ENCODE data around the gene KRT72.
"Not testable (repeated sequence)": the region's sequence is repeated elsewhere in the genome, so short reads cannot be mapped to it uniquely, and the experiment has no call there.

The KRT72 gene

GRCh38 chr12:52606096-52606495 lies 4.8 kb upstream of the KRT72 start:
- no peak for DNase-seq

GRCh38 chr12:52605542-52605941 lies 4.3 kb upstream of the KRT72 start:
- DNase-seq = no peak

- no peak for DNase-seq
These were observed 3.6 kb upstream of the KRT72 start for GRCh38 chr12:52604859-52605258.

- DNase-seq = no peak
These were observed 2.1 kb upstream of the KRT72 start for GRCh38 chr12:52603314-52603713.

- no peak for DNase-seq
These were observed 1.3 kb upstream of the KRT72 start for GRCh38 chr12:52602552-52602951.

GRCh38 chr12:52601671-52602070 lies 408 bp upstream of the KRT72 start:
- no peak for DNase-seq

GRCh38 chr12:52600475-52600874 lies 788 bp downstream of the KRT72 start:
- DNase-seq = no peak

GRCh38 chr12:52600071-52600470 lies 1.2 kb downstream of the KRT72 start:
- DNase-seq = no peak

GRCh38 chr12:52598966-52599365 lies 2.3 kb downstream of the KRT72 start:
- DNase-seq = no peak

GRCh38 chr12:52594237-52594636 lies 7.0 kb downstream of the KRT72 start:
- not testable (repeated sequence) for DNase-seq

GRCh38 chr12:52591521-52591920 lies 9.7 kb downstream of the KRT72 start:
- no peak for DNase-seq

GRCh38 chr12:52590021-52590420 lies 11.2 kb downstream of the KRT72 start:
- no peak for DNase-seq

GRCh38 chr12:52587563-52587962 lies 13.7 kb downstream of the KRT72 start:
- DNase-seq = no peak

- DNase-seq = peak; percentile 28
These were observed 15.3 kb downstream of the KRT72 start for GRCh38 chr12:52585946-52586345.

GRCh38 chr12:52585066-52585465 lies 16.2 kb downstream of the KRT72 start:
- no peak for DNase-seq

GRCh38 chr12:52584156-52584682 lies 17.0 kb downstream of the KRT72 start:
- DNase-seq = no peak

- DNase-seq = peak; percentile 59
These were observed 18.2 kb downstream of the KRT72 start for GRCh38 chr12:52582971-52583456.

GRCh38 chr12:52582486-52582885 lies 18.8 kb downstream of the KRT72 start:
- no peak for DNase-seq

- no peak for DNase-seq
These were observed 19.8 kb downstream of the KRT72 start for GRCh38 chr12:52581481-52581880.

- DNase-seq = no peak
These were observed 20.2 kb downstream of the KRT72 start for GRCh38 chr12:52581066-52581465.

- DNase-seq = no peak
These were observed 20.8 kb downstream of the KRT72 start for GRCh38 chr12:52580496-52580895.

- DNase-seq = no peak
These were observed 21.5 kb downstream of the KRT72 start for GRCh38 chr12:52579468-52580465.

GRCh38 chr12:52578469-52578868 lies 22.8 kb downstream of the KRT72 start:
- no peak for DNase-seq

GRCh38 chr12:52577316-52577715 lies 23.9 kb downstream of the KRT72 start:
- DNase-seq = no peak

Data from activated naive CD4-positive, alpha-beta T cell treated with Interleukin-2 at 50 U/mL for 16 hours (primary cell).